ENCODE measurements around the gene MSANTD1.

MSANTD1 gene

DNA sequence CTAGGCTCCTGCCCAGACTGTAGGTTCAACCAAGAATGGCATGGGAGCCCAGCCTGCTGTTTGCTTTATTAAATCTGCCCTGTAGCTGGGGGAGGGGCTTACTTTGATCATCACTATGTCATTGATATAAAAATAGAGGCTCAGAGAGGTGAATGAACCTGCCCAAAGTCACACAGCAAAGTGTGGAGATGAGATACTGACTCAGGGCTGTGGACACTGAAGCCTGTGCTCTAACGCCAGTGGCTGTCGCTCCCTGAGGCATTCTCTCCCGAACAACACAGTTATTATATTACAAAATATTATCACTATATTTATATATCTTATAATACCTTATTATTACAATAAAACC lies 3.5 kb downstream of the MSANTD1 start:
- TF ChIP-seq FOXK2 (IDR thresholded peaks at IDR 0.05), result no peak
- TF ChIP-seq TARDBP (IDR thresholded peaks at IDR 0.05), result no peak
- ChIA-PET CTCF (no interaction called here), POLR2A (interaction anchor here (0.9 kb wide), 1 partner anchor 8 kb away, joined by 3 read pairs; no protein-coding TSS in a partner anchor)
- DNase-seq (ENCODE audit: extremely low spot score), result no peak

DNA sequence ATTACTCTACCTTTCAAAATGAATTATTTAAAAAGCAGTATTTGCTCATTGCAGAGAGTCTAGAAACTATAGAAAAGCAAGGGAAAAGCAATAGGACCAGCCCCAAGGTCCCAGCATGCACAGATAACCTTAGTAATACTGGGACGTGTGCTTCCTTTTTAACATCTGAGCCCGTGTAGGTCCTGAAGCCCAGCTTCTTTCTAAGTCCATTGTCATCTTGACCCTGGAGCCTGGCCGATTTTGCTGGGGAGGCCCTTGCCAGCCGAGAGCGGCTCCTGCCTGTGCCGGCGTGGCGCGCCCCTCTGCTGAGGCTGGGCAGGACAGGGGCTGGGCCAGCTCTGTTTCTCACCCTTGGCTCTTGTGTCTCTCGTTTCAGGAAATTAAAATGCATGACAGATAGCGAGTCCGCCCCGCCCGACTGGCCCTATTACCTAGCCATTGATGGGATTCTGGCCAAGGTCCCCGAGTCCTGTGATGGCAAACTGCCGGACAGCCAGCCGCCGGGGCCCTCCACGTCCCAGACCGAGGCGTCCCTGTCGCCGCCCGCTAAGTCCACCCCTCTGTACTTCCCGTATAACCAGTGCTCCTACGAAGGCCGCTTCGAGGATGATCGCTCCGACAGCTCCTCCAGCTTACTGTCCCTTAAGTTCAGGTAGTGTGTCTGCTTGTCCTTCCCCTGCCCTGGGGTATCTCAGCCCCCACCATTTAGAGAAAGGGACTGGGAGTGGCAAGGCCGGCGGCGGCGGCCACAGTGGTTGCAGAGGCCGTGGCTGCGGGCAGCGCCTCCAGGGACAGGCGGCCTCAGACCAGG lies 4.1 kb downstream of the MSANTD1 start:
- no peak for TF ChIP-seq L3MBTL2 (conservative IDR thresholded peaks at IDR 0.05)
- no peak for TF ChIP-seq TARDBP (IDR thresholded peaks at IDR 0.05)
- no peak for TF ChIP-seq NFRKB (IDR thresholded peaks at IDR 0.05)
- TF ChIP-seq PKNOX1 (IDR thresholded peaks at IDR 0.05), result no peak
- TF ChIP-seq FOXM1 (IDR thresholded peaks at IDR 0.05; ENCODE audit: borderline replicate concordance), result no peak
- no peak for TF ChIP-seq FOXA1 (IDR thresholded peaks at IDR 0.05)
- TF ChIP-seq FOXK2 (IDR thresholded peaks at IDR 0.05), result no peak
- no peak for TF ChIP-seq CTBP1 (IDR thresholded peaks at IDR 0.05; ENCODE audit: borderline replicate concordance)
- TF ChIP-seq LEF1 (IDR thresholded peaks at IDR 0.05; ENCODE audit: borderline replicate concordance), result no peak
- TF ChIP-seq ELF4 (IDR thresholded peaks at IDR 0.05), result no peak
- no peak for TF ChIP-seq BHLHE40 (IDR thresholded peaks at IDR 0.05; ENCODE audit: borderline replicate concordance)
- TF ChIP-seq SUZ12 (IDR thresholded peaks at IDR 0.05), result no peak
- no peak for TF ChIP-seq HDGF (IDR thresholded peaks at IDR 0.05; ENCODE audit: borderline replicate concordance)
- no peak for TF ChIP-seq ARNT (IDR thresholded peaks at IDR 0.05)
- TF ChIP-seq ZNF384 (IDR thresholded peaks at IDR 0.05), result no peak
- no peak for TF ChIP-seq SP1 (IDR thresholded peaks at IDR 0.05)
- ChIA-PET CTCF (no interaction called here), POLR2A (interaction anchor here (0.9 kb wide), 1 partner anchor 9 kb away, joined by 3 read pairs; no protein-coding TSS in a partner anchor)
- DNase-seq (ENCODE audit: extremely low spot score), result no peak

DNA sequence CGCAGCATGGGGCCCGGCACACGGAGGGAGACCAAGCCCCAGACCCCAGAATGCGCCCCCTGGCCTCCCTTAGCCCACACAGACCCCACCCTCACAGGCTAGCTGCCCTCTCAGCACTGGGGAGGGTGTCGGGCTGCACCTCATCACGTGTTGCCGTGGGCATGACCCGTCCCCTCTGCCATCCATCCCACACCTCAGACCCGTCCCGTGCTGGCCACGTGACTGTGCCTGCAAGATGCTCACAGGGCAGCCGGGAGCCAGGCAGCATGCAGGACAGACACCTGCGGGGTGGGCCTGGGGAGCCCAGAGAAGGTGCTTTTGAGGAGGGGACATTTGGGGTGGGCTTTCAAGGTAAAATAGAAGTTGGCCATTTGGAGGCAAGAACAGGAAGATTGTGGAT lies 4.8 kb downstream of the MSANTD1 start:
- CTCF ChIA-PET, result no interaction called here
- DNase-seq (ENCODE audit: extremely low spot score), result no peak
- TF ChIP-seq CTBP1 (IDR thresholded peaks at IDR 0.05; ENCODE audit: borderline replicate concordance) (no peak), BHLHE40 (IDR thresholded peaks at IDR 0.05; ENCODE audit: borderline replicate concordance) (no peak), TARDBP (IDR thresholded peaks at IDR 0.05) (no peak), ELF4 (IDR thresholded peaks at IDR 0.05) (no peak), HDGF (IDR thresholded peaks at IDR 0.05; ENCODE audit: borderline replicate concordance) (no peak), PKNOX1 (IDR thresholded peaks at IDR 0.05) (no peak), LEF1 (IDR thresholded peaks at IDR 0.05; ENCODE audit: borderline replicate concordance) (no peak), ZNF384 (IDR thresholded peaks at IDR 0.05) (no peak), FOXA1 (IDR thresholded peaks at IDR 0.05) (no peak), NFRKB (IDR thresholded peaks at IDR 0.05) (no peak), FOXM1 (IDR thresholded peaks at IDR 0.05; ENCODE audit: borderline replicate concordance) (no peak), SP1 (IDR thresholded peaks at IDR 0.05) (no peak), ARNT (IDR thresholded peaks at IDR 0.05) (no peak)
- POLR2A ChIA-PET, result no interaction called here

- ChIA-PET POLR2A (no interaction called here), CTCF (no interaction called here)
- no peak for TF ChIP-seq SUZ12 (IDR thresholded peaks at IDR 0.05)
- TF ChIP-seq CTBP1 (IDR thresholded peaks at IDR 0.05; ENCODE audit: borderline replicate concordance), result no peak
- TF ChIP-seq FOXM1 (IDR thresholded peaks at IDR 0.05; ENCODE audit: borderline replicate concordance), result no peak
- no peak for TF ChIP-seq NFRKB (IDR thresholded peaks at IDR 0.05)
- TF ChIP-seq PKNOX1 (IDR thresholded peaks at IDR 0.05), result no peak
- TF ChIP-seq BHLHE40 (IDR thresholded peaks at IDR 0.05; ENCODE audit: borderline replicate concordance), result no peak
- TF ChIP-seq ZNF384 (IDR thresholded peaks at IDR 0.05), result no peak
- TF ChIP-seq SP1 (IDR thresholded peaks at IDR 0.05), result no peak
- TF ChIP-seq FOXK2 (IDR thresholded peaks at IDR 0.05), result no peak
- no peak for TF ChIP-seq TARDBP (IDR thresholded peaks at IDR 0.05)
- TF ChIP-seq ELF4 (IDR thresholded peaks at IDR 0.05), result no peak
- TF ChIP-seq ARNT (IDR thresholded peaks at IDR 0.05), result no peak
- TF ChIP-seq L3MBTL2 (conservative IDR thresholded peaks at IDR 0.05), result no peak
- TF ChIP-seq LEF1 (IDR thresholded peaks at IDR 0.05; ENCODE audit: borderline replicate concordance), result no peak
- no peak for TF ChIP-seq FOXA1 (IDR thresholded peaks at IDR 0.05)
- no peak for TF ChIP-seq HDGF (IDR thresholded peaks at IDR 0.05; ENCODE audit: borderline replicate concordance)
- no peak for DNase-seq (ENCODE audit: extremely low spot score)
Observed at GRCh38 chr4:3254302-3255131, 5.6 kb downstream of the MSANTD1 start.

DNA sequence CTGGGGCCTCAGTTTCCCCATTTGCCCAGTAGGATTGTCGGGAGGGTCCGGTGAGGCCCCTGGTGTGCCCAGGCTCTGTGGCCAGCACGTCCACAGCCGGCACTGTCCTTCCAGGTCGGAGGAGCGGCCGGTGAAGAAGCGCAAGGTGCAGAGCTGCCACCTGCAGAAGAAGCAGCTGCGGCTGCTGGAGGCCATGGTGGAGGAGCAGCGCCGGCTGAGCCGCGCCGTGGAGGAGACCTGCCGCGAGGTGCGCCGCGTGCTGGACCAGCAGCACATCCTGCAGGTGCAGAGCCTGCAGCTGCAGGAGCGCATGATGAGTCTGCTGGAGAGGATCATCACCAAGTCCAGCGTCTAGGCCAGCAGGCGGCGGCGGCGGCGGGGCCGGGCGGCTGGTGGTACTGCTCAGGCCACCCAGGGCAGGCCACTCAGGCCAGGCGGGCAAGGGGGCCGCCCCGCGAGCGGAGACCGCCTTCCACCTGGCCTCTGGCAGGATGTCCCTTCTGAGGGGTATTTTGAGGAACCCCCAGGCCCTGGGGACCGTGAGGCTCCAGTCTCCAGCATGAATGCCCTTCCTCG lies 6.7 kb downstream of the MSANTD1 start:
- TF ChIP-seq SP1 (IDR thresholded peaks at IDR 0.05) (no peak), PKNOX1 (IDR thresholded peaks at IDR 0.05) (no peak), BHLHE40 (IDR thresholded peaks at IDR 0.05; ENCODE audit: borderline replicate concordance) (no peak), FOXA1 (IDR thresholded peaks at IDR 0.05) (no peak), SUZ12 (IDR thresholded peaks at IDR 0.05) (no peak), CTBP1 (IDR thresholded peaks at IDR 0.05; ENCODE audit: borderline replicate concordance) (no peak), FOXM1 (IDR thresholded peaks at IDR 0.05; ENCODE audit: borderline replicate concordance) (no peak), LEF1 (IDR thresholded peaks at IDR 0.05; ENCODE audit: borderline replicate concordance) (no peak), TARDBP (IDR thresholded peaks at IDR 0.05) (no peak), L3MBTL2 (conservative IDR thresholded peaks at IDR 0.05) (no peak), ZNF384 (IDR thresholded peaks at IDR 0.05) (no peak), FOXK2 (IDR thresholded peaks at IDR 0.05) (no peak), ARNT (IDR thresholded peaks at IDR 0.05) (no peak), HDGF (IDR thresholded peaks at IDR 0.05; ENCODE audit: borderline replicate concordance) (no peak), ELF4 (IDR thresholded peaks at IDR 0.05) (no peak), NFRKB (IDR thresholded peaks at IDR 0.05) (no peak)
- ChIA-PET CTCF (no interaction called here), POLR2A (no interaction called here)
- no peak for DNase-seq (ENCODE audit: extremely low spot score)

Data from HEK293T (cell line).